GM18858 (cell line): ENCODE data around the gene PEDS1.
"Not testable (repeated sequence)": the region's sequence is repeated elsewhere in the genome, so short reads cannot be mapped to it uniquely, and the experiment has no call there.

ENCODE experiments used
- ATAC-seq: cut with Tn5 transposase; IDR thresholded peaks from one replicate; pipeline ENCODE4 v1.9.1; 2021; ENCODE audit not compliant: unreplicated experiment

The PEDS1 gene

DNA sequence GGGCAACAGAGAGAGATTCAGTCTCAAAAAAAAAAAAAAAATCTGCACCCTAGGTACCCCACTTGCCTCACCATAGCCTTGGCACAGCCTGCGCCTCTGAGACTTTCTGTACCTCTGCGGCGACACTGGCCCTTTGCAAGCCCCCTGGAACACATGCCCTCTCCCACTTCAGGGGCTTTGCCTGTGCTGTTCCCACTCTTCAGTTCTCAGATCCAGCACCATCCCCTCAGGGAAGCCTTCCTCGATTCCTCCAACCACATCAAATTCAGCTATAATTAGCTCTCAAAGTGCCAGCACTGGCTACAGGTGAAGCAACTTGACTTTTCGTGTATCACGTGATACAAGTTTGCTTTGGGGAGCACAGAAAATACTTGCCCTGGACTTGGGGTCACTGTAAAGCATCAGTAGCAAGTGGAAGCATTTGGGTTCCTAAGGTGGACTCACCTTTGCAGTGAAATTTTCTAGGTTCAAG lies 38.4 kb downstream of the PEDS1 start:
- ATAC-seq, result no peak

DNA sequence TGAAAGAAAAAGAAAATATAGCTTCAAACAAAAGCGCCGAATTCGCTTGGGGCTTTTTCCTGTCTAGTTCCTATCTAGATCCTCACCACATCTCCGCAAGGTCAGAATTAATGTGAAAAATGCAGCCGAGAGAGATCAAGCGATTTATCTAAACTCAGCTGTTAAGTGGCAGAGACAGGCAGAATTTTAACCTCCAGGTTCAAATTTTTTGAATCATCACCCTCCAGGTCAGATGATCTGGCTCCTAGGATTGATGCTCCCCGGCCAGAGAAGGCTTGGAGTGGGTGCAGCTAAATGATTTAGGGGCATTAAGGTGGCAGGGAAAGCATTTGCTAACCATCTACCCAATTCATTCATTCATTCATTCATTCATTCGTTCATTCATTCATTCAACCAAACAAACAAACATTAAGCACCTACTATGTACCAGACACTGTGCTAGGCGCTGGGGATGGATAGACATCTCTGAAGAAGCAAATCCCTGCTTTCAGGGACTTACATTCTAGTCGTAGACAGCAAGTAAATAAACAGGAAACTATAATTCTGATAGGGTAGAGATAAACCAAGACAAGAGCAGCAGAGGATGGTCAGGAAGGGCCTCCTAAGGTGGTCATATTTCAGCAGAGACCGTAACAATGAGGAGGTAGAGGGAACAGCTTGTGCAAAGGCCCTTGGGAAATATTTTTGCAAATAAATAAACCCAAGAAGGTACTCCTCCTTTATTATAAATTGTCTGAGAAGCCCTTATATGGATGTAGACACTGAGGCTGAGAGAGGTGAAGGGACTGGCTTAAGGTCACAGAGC lies 39.9 kb downstream of the PEDS1 start:
- no peak for ATAC-seq

DNA sequence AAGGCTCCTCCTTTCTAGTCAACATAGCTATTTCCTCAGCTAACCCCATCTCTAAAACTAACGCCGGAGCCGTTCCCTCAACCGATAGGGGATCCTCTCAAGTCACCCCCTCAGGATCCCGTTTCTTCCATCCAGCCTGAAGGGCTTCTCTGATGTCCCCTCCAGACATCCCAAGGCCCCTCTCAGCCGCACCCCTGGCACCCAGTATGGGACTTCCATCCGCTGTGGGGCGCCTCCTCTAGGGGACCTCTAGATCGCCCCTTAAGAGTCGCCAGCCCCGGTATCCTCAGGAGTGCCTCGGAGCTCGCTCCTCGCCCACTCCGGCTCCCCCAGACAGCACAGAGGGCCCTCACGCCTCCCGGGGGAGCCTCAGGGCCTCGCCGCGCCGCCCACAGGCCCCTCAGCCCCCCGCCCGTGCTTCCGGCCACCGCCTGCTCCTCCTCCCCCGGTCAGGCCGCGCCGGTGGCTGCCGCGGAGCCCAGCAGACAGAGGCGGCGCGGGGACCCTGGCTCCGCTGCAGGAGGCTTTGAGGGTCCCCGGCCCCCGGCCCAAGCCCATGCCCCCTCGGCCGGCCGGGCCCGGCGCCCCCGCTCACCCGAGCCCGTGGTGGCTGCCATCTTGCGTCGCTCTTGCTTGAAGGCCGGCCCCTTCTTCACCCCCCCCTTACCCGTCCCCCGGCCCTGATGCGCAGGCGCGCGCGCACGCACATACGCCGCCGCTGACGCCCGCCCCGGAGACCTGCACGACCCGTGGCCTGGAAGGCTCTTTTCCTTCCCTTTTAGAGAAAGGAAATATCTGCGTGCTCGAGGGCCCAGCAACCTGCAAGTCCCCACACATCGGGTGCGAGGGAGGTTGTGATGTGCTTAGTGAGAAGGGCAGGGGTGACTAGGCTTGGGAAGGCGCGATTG lies 40.8 kb downstream of the PEDS1 start, which contains the start of gene UBE2V1:
Gene UBE2V1 (minus strand): TSS at position 639 of the 908 bp plus-strand sequence. CDS start 22 bp downstream, at position 617.
- no peak for ATAC-seq

DNA sequence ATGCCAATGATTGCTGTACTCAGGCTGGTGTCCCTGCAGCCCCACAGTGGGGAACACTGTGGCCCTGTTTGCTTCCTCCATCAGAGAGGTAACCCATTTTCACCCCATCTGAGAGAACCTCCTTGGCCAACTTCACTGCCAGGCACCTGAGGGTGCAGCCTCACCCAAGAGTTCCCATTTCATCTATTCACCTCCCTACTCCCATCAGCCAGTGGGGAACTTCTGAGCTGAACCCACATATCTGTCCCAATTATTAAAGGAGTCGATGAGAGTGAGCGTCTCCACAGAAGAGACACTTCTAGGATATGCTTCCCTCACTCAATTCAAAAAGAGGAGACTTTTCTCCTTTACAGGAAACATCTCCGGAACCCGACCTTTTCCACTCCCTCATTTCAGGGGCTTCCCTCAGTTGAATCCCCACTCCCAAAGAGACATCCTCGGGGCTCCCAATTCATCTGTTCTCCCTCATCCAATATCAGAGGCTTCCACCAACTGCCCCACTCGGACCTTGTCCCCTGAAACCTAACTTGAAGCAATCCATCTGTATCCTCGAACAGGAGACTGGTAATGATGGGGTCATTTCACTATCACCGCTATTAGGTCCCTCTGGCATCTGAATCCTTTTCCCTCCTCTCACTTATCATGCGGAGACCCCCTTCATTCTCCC lies 41.6 kb downstream of the PEDS1 start:
- no peak for ATAC-seq

DNA sequence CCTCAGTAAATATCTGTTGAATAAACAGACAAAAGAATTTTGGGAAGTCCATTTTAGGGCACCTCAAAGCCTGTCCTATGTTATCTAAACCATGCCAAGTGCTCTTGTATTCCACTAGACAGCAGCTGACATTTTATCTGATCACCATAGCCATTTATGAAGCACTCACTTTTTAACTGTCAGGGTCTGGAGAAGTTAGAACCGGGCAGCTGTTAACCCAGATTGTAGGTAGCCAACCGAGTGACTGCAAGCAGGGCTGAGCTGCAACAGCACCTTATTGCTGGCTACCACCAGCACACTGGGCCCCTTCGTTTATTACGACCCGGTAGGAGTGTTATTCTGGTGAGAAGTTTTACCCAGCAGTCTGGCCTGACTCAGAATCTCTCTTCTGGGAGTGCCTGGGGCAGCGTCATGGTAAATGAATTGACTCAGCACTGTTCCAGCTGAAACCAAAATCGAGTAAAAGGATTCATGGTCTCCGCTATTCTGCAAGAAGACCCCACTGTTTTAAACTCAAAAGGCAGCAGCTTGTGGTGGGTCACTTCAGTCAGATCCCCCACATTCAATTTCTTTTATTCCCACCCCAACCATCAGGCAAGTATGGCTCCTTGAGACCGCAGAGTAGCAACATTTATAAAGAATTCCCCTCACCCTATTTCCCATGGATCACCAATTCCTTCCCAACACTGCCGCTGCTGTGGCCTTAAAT lies 42.2 kb downstream of the PEDS1 start:
- no peak for ATAC-seq

DNA sequence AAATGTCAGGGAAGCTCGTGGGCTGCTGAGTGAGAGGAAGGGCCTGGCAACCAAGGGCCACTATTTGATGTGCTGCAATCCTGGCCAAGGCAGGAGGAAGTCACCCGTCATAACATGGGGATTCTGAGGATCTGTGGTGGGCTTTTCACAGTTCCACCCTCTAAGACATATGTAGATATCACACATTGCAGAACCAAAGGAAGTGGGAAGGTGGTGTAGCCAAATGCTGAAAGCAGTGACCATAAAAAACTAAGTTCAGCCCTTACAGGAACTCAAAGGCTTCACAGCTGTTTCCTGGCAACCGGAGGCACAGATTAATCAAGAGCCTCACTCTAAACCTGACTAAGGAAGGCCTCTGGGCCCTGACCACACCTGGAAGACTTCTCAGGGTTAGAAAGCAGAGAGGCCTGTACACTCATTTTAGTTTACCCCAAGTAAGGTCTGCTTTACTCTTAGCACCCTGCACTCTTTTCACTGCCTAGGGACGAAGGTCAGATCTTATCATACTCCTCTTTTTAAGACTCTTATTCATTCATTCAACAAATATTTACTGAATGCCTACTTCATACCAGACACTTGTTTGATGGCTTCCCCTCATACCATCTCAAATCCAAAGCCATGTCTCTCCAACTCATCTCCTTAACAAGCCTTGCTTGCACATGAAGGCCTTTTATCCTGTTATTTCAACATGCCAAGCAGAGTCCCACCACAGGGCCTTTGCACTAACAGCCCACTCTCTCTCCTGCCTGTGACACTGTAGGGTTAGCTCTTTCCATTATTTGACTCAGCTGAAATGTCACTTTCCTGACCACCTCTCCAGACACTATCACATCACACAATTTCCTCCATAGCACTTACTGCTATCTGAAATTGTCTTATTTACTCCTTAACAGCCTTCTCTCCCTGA lies 43.1 kb downstream of the PEDS1 start:
- ATAC-seq, result peak; percentile 47

DNA sequence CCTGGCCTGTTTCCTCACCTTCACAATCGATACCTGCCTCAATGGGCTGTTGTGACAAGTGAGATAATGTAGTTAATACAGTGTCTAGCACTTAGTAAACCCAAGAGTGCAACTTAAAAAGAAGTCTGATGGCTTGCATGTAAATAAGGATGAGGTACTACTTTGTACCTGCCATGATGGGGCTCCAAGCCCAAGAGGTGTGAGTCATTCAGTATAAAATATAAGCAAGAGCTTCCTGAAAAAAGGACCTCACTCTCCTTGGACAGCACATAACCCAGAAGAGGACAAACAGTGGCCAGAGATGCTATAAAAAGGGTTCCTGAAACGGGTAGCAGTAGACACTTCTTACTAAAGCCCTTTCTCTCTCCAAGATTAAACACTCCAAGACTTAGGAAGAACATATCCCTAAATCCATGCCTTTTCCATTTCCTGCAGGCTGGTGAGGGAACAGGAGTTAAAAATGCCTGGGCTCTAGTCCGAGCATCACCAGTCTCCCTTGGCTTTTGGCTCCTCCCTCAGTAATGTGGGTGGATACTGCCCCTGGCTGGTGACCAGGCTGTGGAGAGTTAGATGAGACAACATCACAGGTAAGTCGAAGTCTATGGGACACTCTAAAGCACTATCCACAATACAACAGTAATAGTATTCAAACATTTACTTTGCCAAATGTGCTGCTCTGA lies 44.8 kb downstream of the PEDS1 start:
- no peak for ATAC-seq

DNA sequence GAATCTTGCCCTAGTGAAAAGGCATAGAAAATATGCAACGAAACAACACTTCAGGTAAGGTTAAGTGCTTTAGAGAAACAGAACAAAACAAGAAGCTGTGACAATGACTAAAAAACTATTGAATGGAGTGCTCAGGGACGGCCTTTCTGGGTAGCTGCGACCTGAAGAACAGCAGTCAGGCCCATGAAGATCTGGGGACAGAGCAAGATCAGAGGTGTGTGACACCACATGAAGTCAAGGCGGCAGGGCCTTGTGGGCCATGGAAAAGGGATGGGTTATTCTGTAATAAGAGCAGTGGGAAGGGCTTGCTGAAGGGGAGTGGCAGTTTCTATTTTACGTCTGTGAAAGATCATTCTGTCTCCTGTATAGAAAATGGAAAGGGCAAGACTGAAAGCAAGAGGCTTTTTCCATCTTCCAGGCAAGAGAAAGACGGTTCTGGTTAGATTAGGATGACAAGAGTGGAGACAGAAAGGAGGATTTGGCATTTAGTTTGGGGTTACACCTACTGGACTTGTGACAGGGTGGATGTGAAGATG lies 45.7 kb downstream of the PEDS1 start:
- no peak for ATAC-seq

DNA sequence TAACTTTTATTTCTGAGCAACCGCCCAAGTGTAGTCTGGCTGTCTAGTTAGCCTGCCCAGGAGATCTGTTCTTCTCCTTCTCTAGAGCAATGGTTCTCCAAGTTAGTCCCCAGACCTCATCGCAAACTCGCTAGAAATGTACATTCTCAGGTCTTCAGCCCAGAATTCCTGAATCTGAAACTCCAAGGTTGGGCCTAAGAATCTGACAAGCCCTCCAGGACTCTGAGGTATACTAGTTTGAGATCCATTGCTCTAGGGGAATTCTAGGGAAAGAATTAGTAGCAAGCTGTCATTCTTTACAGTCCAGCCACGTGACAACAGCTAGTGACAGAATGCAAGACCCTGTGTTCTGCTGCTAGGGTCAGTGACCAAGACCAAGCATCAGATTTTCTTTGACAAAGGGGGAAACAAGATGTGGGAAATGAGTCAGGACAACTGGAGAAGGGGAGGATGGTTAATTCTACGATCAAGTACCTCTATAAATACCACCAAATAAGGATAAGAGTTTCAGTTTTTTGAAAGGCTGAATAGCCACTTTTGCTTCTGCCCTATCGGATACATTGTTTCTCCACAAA lies 46.4 kb downstream of the PEDS1 start:
- ATAC-seq, result no peak

DNA sequence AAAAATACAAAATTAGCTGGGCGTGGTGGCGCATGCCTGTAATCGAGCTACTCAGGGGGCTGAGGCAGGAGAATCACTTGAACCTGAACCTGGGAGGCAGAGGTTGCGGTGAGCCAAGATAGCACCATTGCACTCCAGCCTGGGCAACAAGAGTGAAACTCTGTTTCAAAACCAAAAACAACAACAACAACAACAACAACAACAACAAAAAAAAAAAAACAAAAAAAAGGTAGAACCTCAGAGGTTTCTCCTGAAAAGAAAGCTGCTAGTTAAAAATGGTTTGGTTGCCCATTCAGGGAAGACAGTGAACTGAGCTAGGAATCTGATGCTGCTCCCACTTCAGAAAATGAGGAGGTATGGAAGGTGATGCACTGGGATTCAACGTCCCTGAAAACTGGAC lies 46.9 kb downstream of the PEDS1 start:
- ATAC-seq, result not testable (repeated sequence)
